Endometrial microvascular endothelial cells (primary cell): Measurements from ENCODE around the gene SELENOF. TPM values are rescaled to one million over a fixed set of nuclear protein-coding genes. Genes with fewer than 3 reads are reported as not detected.
"Not testable (repeated sequence)": the region's sequence is repeated elsewhere in the genome, so short reads cannot be mapped to it uniquely, and the experiment has no call there.

Experiments
- in situ Hi-C: cut with HindIII; loops from 2 replicates; pipeline ENCODE4 v1.10.0; 2017; ENCODE audit warnings: low sequenced_read_pairs, low pct_unique_long_range_greater_than_20kb; ENCODE audit errors: inconsistent ontology term
- total RNA-seq: library from RNA; depleted of rRNA; stranded (reverse); fragments of >200 nt; gene quantifications from one replicate; pipeline ENCODE4 v1.2.3, GENCODE V29; 2015; ENCODE audit errors: inconsistent ontology term

Gene SELENOF
- total RNA-seq, 1 donor from 2014 or later, result 174 TPM

DNA sequence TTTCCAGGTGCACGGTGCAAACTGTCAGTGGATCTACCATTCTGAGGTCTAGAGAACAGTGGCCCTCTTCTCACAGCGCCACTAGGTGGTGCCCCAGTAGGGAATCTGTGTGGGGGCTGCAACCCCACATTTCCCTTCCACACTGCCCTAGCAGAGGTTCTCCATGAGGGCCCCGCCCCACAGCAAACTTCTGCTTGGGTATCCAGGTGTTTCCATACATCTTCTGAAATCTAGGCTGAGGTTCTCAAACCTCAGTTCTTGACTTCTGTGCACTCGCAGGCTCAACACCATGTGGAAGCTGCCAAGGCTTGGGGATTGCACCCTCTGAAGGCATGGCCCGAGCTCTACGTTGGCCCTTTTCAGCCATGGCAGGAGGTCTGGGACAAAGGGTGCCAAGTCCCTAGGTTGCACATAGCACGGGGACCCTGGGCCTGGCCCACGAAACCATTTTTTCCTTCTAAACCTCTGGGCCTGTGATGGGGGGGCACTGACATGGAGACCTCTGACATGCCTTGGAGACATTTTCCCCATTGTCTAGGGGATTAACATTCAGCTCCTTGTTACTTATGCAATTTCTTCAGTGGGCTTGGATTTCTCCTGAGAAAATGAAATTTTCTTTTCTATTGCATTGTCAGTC is 10.5 kb upstream of the SELENOF start:
- in situ Hi-C loops, result loop anchor here (25.0 kb wide), 1 partner anchor 187 kb away; no protein-coding TSS in a partner anchor

DNA sequence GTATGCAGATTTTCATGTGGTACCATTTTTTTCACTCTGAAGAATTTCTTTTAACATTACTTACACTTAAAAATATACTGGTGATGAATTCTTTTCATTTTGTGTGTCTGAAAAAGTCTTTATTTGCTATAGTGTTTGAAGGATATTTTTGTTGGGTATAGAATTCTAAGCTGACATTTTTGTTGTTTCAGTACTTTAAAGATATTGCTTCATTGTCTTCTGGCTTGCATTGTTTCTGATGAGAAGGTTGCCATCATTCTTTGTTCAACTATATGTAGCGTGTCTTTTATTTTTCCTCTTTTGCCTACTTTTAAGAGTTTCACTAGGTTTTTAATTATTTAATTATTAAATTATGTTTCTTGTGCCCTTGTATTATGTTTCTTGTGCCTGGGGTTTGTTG is 8.5 kb upstream of the SELENOF start:
- in situ Hi-C loops, result loop anchor here (25.0 kb wide), 1 partner anchor 185 kb away; no protein-coding TSS in a partner anchor

DNA sequence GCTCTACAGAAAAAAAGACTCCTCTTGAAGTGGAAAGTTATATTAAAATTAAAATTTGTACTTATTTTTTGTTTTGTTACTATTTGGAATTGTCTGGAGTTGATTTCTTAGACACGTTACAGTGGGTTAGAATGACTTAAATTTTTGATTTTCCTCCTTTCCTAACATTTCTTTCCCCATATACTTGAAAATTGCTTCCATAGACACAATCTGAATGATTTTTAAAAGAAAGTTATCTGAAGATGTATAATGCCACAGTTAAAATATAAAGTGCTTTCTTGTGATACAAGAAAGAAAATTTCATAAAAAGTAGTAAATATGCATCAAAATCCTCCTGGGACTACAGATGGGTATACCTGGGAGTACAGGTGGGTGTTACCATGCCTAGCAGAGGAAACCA is 2.8 kb upstream of the SELENOF start:
- in situ Hi-C loops, result loop anchor here (25.0 kb wide), 1 partner anchor 179 kb away; no protein-coding TSS in a partner anchor

DNA sequence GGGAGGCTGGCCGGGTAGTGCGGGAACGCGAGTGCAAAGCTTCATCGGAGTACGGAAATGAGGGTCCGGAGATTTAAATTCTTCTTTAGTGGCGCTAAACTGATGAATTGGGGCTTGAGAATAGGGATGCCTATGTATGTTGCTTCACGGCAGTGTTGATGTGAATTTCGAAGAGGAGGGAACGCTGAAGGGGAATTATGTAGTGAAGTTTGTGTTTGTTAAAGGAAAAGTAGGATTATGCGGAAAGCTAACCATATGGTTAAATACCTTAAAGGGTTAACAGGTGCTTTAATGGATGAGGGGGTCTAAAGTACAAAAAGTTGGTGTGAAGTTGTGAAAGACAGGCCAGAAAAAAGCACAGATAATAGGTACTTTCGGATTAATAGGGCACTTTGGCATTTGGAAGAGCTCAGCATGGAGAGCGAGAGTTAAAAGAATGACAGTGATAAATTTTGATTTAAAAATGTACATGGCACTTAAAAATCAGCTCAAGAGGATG is 1.9 kb upstream of the SELENOF start:
- in situ Hi-C loops, result loop anchor here (25.0 kb wide), 1 partner anchor 178 kb away; no protein-coding TSS in a partner anchor

DNA sequence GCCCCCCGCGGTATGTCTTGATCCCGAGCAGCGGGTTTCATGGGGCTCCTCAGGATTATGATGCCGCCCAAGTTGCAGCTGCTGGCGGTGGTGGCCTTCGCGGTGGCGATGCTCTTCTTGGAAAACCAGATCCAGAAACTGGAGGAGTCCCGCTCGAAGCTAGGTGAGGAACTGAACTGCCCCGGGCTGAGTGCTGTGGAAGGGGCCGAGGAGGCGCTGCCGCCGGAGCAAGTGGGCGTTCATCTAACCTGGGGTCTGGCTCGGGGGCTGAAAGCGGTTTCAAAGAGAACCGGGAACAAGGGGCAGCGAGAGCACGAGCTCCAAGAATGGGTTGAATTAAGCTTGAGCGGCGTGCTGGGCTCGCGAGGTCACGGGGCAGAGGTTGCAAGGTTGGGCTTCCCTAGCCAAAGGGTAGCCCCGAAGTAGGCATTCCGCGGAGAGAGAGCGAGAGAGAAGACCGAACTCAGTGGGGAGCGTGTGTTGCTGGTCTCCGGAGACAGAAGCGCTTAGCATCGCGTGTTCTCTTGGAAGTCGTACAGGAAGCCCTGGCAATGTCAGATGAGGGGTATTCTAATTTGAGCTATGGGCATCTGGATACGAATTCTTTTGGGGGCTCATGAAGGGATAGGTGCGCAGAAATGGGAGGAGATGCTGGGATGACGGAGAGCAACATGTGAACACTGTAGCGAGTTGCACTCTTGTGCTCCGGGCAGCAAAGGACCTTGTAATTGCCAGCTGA is 1.2 kb upstream of the SELENOF start:
- in situ Hi-C loops, result loop anchor here (25.0 kb wide), 1 partner anchor 178 kb away; no protein-coding TSS in a partner anchor

GRCh38 chr1:86914601-86914997 is 673 bp upstream of the SELENOF start, which contains the start of gene HS2ST1:
Gene HS2ST1, plus strand, starts transcription at chr1:86914635.
- in situ Hi-C loops, result loop anchor here (25.0 kb wide), 1 partner anchor 177 kb away; no protein-coding TSS in a partner anchor

- in situ Hi-C loops, result loop anchor here (25.0 kb wide), 1 partner anchor 176 kb away; no protein-coding TSS in a partner anchor
Measured at GRCh38 chr1:86913399-86913895, 479 bp downstream of the SELENOF start.

DNA sequence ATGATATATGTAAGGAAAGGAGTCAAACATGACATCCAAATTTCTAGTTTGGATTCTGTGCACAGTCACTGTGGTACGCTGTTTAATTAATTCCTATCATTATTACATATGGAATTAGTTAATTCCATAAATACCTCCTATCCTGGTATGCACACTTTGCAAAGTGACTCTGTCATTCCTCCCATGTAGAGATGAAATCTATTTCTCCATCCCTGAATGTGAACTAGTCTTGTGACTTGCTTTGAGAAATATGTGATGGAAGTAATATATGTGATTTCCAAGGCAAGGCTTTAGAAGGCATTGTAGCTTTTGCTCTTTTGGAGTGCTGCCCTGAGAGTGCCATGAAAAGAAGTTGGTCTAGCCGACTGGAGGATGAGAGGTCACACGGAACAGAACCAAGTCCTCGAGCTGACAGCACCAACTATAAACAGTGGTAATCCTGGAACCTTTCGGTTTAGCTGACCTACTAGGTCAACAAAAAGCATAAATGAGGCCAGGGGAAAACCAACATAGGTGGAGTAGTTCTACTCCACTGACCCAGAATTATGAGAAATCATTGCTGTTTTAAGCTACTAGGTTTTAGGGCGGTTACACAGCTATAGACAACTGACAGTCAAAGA is 1.5 kb downstream of the SELENOF start:
- in situ Hi-C loops, result loop anchor here (25.0 kb wide), 1 partner anchor 175 kb away; no protein-coding TSS in a partner anchor

- in situ Hi-C loops, result loop anchor here (25.0 kb wide), 1 partner anchor 169 kb away; no protein-coding TSS in a partner anchor
Measured at GRCh38 chr1:86906419-86906818, 7.5 kb downstream of the SELENOF start.

DNA sequence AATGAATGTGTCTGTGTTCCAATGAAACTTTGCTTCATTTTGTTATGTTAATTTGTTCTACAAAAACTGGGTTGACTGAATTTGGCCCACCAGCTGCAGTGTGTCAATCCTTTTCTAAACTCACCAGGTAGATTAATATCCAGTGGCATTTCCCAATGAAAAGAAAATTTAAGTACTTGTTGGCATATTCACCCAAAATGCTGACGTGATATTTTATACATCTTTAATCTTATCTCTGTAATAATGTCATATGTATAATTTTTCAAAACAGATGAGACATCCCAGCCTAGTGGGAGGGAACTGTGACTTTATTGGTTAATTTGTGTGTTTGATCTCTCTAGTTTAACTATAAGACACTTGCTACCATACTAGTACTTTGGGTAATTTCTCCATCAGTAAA is 8.1 kb downstream of the SELENOF start:
- in situ Hi-C loops, result loop anchor here (25.0 kb wide), 1 partner anchor 169 kb away; no protein-coding TSS in a partner anchor

DNA sequence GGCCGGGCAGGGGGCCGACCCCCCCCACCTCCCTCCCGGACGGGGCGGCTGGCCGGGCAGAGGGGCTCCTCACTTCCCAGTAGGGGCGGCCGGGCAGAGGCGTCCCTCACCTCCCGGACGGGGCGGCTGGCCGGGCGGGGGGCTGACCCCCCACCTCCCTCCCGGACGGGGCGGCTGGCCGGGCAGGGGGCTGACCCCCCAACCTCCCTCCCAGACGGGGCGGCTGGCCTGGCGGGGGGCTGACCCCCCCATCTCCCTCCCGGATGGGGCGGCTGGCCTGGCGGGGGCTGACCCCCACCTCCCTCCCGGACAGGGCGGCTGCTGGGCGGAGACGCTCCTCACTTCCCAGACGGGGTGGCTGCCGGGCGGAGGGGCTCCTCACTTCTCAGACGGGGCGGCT is 14.5 kb downstream of the SELENOF start:
- in situ Hi-C loops, result not testable (repeated sequence)

DNA sequence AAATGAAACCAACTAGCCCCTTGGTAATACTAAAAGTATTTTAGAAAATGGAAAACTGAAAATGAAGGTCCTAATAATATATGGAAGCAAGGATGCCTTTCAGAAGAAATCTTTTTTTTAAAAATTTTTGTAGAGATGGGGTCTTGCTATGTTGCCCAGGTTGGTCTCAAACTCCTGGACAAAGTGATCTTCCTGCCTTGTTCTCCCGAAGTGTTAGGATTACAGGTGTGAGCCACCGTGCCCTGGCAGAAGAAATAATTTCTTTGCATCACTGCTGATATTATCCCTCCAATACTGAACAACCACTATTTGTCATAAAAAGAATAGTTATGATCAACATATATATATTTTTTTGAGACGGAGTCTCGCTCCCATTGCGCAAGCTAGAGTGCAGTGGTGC is 25.6 kb downstream of the SELENOF start:
- in situ Hi-C loops, result no loop called here

- in situ Hi-C loops, result no loop called here
Measured at GRCh38 chr1:86887479-86888162, 26.3 kb downstream of the SELENOF start.

GRCh38 chr1:86875722-86876121 is 38.2 kb downstream of the SELENOF start:
- in situ Hi-C loops, result no loop called here

DNA sequence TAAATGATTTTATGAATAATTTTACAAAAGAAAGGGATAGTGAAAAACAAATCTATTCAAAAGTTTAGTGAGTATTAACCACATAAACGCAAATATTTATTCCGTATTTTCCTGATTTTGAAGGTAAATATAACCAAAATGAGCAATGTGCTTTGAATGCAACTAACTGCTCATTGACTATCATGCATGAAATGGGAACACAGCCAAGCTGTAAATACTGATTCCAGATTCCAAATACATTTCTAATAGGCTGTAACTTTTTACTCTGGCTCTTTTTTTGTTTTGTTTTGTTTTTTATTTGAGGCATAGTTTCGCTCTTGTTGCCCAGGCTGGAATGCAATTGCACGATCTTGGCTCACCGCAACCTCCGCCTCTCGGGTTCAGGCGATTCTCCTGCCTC is 41.8 kb downstream of the SELENOF start:
- in situ Hi-C loops, result no loop called here

GRCh38 chr1:86871001-86871400 is 42.9 kb downstream of the SELENOF start:
- in situ Hi-C loops, result no loop called here

- in situ Hi-C loops, result no loop called here
Measured at GRCh38 chr1:86868477-86868876, 45.4 kb downstream of the SELENOF start.

- in situ Hi-C loops, result not testable (repeated sequence)
Measured at GRCh38 chr1:86867278-86867677, 46.6 kb downstream of the SELENOF start.
